Activated CD4-positive, alpha-beta T cell treated with anti-CD3 and anti-CD28 coated beads, Interleukin-2, amount 10 ng/mL, durations not matched to agents 7 days and 5 days (primary cell): ENCODE measurements around the gene NDRG4. TPM values are rescaled to one million over a fixed set of nuclear protein-coding genes. Genes with fewer than 3 reads are reported as not detected.

Experiments used
- CTCF ChIA-PET: fragments of 350-600 bp; sonication (Branson Sonifier 250); formaldehyde crosslinking; loops from one replicate; lab custom pipeline; 2021; ENCODE audit warnings: antibody characterized with exemption; lab: Charles Lee
- POLR2A ChIA-PET: fragments of 350-600 bp; sonication (Branson Sonifier 250); formaldehyde crosslinking; loops from one replicate; lab custom pipeline; 2021; ENCODE audit warnings: antibody characterized with exemption; lab: Charles Lee
- DNase-seq: peaks from one replicate; pipeline ENCODE4 v3.0.0-alpha.2; 2020
- H3K27ac Mint-ChIP-seq: one replicate; pipeline ENCODE4 v1.8.0; 2021; ENCODE audit warnings: mild to moderate bottlenecking, moderate library complexity, mixed read lengths
- H3K27me3 Mint-ChIP-seq: one replicate; pipeline ENCODE4 v1.8.0; 2021; ENCODE audit warnings: mixed read lengths
- H3K36me3 Mint-ChIP-seq: one replicate; pipeline ENCODE4 v1.8.0; 2021; ENCODE audit warnings: low read depth, mixed read lengths
- H3K4me1 Mint-ChIP-seq: one replicate; pipeline ENCODE4 v1.8.0; 2021; ENCODE audit warnings: mixed read lengths
- H3K4me3 Mint-ChIP-seq: one replicate; pipeline ENCODE4 v1.8.0; 2021; ENCODE audit warnings: mild to moderate bottlenecking, moderate library complexity, mixed read lengths
- H3K9me3 Mint-ChIP-seq: one replicate; pipeline ENCODE4 v1.8.0; 2021; ENCODE audit warnings: mixed read lengths
- total RNA-seq, 2 experiments: library from RNA; stranded (reverse); gene quantifications; one replicate each; pipeline ENCODE4 v1.2.3, GENCODE V29; 2021

NDRG4 gene
- total RNA-seq, 2 experiments from 2014 or later = 0.69 to 0.97 TPM

DNA sequence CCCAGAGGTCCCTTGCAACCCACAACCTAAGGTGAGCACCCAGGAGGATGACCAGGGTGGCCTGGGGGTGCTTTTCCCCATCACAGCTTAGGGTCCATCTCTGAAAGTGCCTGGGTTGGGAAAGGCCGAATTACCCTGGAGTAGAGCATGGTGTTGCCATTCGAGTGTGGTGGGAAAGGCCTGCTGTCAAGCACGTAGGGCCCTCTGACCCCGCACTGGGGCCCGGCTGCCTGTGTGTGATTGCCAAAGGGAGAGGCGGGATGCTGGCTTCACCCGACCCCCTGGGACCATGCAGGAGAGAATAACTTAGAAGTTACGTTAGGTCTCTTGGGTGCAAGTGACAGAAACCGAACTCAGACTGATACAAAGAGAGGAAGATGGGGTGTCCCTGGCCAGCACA lies 27.7 kb upstream of the NDRG4 start:
- Mint-ChIP-seq H3K4me3 (no peak overlapping the region), H3K9me3 (no peaks in the 10 kb centered on the region), H3K36me3 (no peaks in the 10 kb centered on the region), H3K27me3 (peaks cover 26% of the 10 kb centered on the region), H3K4me1 (no peaks in the 10 kb centered on the region), H3K27ac (no peak overlapping the region)
- ChIA-PET POLR2A (interaction anchor here (0.6 kb wide), 1 partner anchor 92 kb away, joined by 3 read pairs; no protein-coding TSS in a partner anchor), CTCF (interaction anchor here (2.9 kb wide), 1 partner anchor 15 kb away, joined by 9 read pairs; no protein-coding TSS in a partner anchor)
- DNase-seq = no peak

GRCh38 chr16:58472827-58473226 lies 27.1 kb upstream of the NDRG4 start:
- Mint-ChIP-seq H3K36me3 (no peaks in the 10 kb centered on the region), H3K4me1 (no peaks in the 10 kb centered on the region), H3K4me3 (no peak overlapping the region), H3K27ac (no peak overlapping the region), H3K27me3 (peaks cover 21% of the 10 kb centered on the region), H3K9me3 (no peaks in the 10 kb centered on the region)
- ChIA-PET CTCF (interaction anchor here (0.9 to 2.9 kb wide), 3 partner anchors 14 to 16 kb away, joined by 3 to 9 read pairs (median 3); no protein-coding TSS in a partner anchor), POLR2A (interaction anchor here (0.6 kb wide), 1 partner anchor 92 kb away, joined by 3 read pairs; no protein-coding TSS in a partner anchor)
- no peak for DNase-seq

DNA sequence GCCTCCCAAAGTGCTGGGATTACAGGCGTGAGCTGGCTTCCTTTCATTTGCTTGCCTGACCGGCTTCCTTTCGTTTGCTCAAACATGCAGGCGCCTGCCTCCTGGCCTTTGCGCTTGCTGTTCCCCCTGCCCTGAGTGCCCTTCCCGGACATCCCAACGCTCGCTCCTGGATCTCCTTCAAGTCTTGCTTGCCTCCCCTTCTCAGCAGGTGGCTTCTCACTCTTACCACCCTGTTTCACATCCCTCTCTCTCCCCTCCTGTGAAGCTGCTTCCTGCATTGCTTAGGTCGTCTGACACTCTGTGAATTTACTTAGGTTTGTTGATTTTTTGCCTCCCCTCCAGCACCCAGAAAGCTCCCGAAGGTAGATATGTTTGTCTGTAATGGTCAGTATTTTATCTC lies 25.6 kb upstream of the NDRG4 start:
- no peak for DNase-seq
- Mint-ChIP-seq H3K9me3 (no peaks in the 10 kb centered on the region), H3K27ac (no peak overlapping the region), H3K27me3 (peaks cover 18% of the 10 kb centered on the region), H3K36me3 (no peaks in the 10 kb centered on the region), H3K4me1 (no peaks in the 10 kb centered on the region), H3K4me3 (no peak overlapping the region)
- ChIA-PET CTCF (interaction anchor here (1.3 kb wide), 1 partner anchor 12 kb away, joined by 4 read pairs; no protein-coding TSS in a partner anchor), POLR2A (no interaction called here)

GRCh38 chr16:58475091-58475619 lies 24.8 kb upstream of the NDRG4 start:
- CTCF ChIA-PET = interaction anchor here (0.8 to 1.3 kb wide), 2 partner anchors 11 to 14 kb away, joined by 3 to 4 read pairs; no protein-coding TSS in a partner anchor
- no peaks in the 10 kb centered on the region for H3K9me3 Mint-ChIP-seq
- H3K36me3 Mint-ChIP-seq = no peaks in the 10 kb centered on the region
- H3K27me3 Mint-ChIP-seq = peaks cover 13% of the 10 kb centered on the region
- H3K4me3 Mint-ChIP-seq = no peak overlapping the region
- POLR2A ChIA-PET = no interaction called here
- no peak for DNase-seq
- H3K27ac Mint-ChIP-seq = no peak overlapping the region
- no peaks in the 10 kb centered on the region for H3K4me1 Mint-ChIP-seq

GRCh38 chr16:58476791-58477190 lies 23.2 kb upstream of the NDRG4 start:
- DNase-seq = no peak
- ChIA-PET POLR2A (no interaction called here), CTCF (interaction anchor here (1.0 kb wide), 1 partner anchor 11 kb away, joined by 4 read pairs; no protein-coding TSS in a partner anchor)
- Mint-ChIP-seq H3K27ac (no peak overlapping the region), H3K4me3 (no peak overlapping the region), H3K4me1 (no peaks in the 10 kb centered on the region), H3K9me3 (no peaks in the 10 kb centered on the region), H3K36me3 (no peaks in the 10 kb centered on the region), H3K27me3 (peaks cover 8% of the 10 kb centered on the region)

DNA sequence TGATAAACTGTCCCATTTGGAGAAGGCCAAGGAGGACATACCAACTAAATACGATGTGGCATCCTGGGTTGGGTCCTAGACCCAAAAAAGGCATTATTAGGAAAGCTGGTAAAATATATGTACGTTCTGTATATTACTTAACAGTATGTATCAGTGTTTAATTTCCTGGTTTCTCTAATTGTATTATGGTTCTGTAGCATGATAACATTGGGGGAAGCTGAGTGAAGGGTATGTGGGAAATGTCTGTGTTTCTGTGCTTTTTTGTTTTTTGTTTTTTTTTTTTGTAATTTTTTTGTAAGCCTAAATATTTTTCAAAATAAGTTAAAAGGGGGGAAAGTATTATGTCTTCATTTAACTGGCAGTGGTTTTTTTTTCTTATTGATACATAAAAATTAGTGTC lies 21.5 kb upstream of the NDRG4 start:
- no peaks in the 10 kb centered on the region for H3K4me1 Mint-ChIP-seq

DNA sequence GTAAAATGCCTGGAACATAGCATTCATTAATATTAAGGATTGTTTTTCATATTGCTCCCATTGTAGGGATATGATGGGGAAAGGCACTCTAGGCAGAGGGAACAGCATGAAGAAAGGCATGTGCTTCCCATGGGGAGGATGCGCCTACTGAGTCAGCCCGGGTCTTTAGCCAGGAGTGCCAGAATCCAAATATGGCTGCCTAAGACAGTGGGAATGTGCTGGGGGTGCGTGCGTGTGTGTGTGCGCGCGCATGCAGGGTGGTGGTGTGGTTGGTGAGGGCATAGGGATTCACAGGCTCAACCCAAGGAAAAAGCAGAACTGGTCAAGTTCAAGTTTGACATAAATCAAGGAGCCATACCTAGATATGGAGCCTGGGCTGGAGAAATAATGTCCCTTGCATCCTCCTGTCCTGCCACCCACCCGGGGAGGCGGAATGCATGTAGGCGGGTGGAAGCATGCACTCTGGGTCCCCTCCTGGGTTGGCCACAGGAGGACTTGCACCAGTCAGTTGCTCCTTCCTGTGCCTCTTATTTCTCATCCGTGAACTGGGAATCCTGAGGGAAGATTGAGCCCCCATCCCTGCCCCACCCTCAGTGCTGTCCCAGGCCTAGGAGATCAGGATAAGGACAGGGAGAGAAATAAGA lies 18.6 kb upstream of the NDRG4 start:
- Mint-ChIP-seq H3K27ac (no peak overlapping the region), H3K27me3 (no peaks in the 10 kb centered on the region), H3K4me1 (no peaks in the 10 kb centered on the region), H3K36me3 (no peaks in the 10 kb centered on the region), H3K9me3 (no peaks in the 10 kb centered on the region), H3K4me3 (no peak overlapping the region)
- ChIA-PET POLR2A (no interaction called here), CTCF (interaction anchor here (0.7 kb wide), 1 partner anchor 144 kb away, joined by 3 read pairs; no protein-coding TSS in a partner anchor)
- DNase-seq = no peak

More for the DNA sequence above, 21.5 kb upstream of the NDRG4 start:
- ChIA-PET POLR2A (no interaction called here), CTCF (interaction anchor here (0.7 kb wide), 1 partner anchor 1961 kb away, joined by 3 read pairs; no protein-coding TSS in a partner anchor)
- no peak overlapping the region for H3K27ac Mint-ChIP-seq
- no peaks in the 10 kb centered on the region for H3K36me3 Mint-ChIP-seq
- H3K27me3 Mint-ChIP-seq = peaks cover 8% of the 10 kb centered on the region
- H3K9me3 Mint-ChIP-seq = no peaks in the 10 kb centered on the region
- H3K4me3 Mint-ChIP-seq = no peak overlapping the region
- no peak for DNase-seq

GRCh38 chr16:58481931-58482330 lies 18.0 kb upstream of the NDRG4 start:
- Mint-ChIP-seq H3K4me3 (no peak overlapping the region), H3K36me3 (no peaks in the 10 kb centered on the region), H3K4me1 (no peaks in the 10 kb centered on the region), H3K27me3 (peaks cover 1% of the 10 kb centered on the region), H3K27ac (no peak overlapping the region), H3K9me3 (no peaks in the 10 kb centered on the region)
- ChIA-PET POLR2A (no interaction called here), CTCF (no interaction called here)
- DNase-seq = no peak

GRCh38 chr16:58485184-58485887 lies 14.6 kb upstream of the NDRG4 start:
- Mint-ChIP-seq H3K27me3 (peaks cover 1% of the 10 kb centered on the region), H3K36me3 (no peaks in the 10 kb centered on the region), H3K4me1 (peaks cover 3% of the 10 kb centered on the region), H3K4me3 (no peak overlapping the region), H3K9me3 (no peaks in the 10 kb centered on the region), H3K27ac (no peak overlapping the region)
- no peak for DNase-seq
- POLR2A ChIA-PET = no interaction called here
- CTCF ChIA-PET = interaction anchor here (0.6 to 3.0 kb wide), 4 partner anchors 11 to 148 kb away, joined by 3 to 19 read pairs (median 4); no protein-coding TSS in a partner anchor

DNA sequence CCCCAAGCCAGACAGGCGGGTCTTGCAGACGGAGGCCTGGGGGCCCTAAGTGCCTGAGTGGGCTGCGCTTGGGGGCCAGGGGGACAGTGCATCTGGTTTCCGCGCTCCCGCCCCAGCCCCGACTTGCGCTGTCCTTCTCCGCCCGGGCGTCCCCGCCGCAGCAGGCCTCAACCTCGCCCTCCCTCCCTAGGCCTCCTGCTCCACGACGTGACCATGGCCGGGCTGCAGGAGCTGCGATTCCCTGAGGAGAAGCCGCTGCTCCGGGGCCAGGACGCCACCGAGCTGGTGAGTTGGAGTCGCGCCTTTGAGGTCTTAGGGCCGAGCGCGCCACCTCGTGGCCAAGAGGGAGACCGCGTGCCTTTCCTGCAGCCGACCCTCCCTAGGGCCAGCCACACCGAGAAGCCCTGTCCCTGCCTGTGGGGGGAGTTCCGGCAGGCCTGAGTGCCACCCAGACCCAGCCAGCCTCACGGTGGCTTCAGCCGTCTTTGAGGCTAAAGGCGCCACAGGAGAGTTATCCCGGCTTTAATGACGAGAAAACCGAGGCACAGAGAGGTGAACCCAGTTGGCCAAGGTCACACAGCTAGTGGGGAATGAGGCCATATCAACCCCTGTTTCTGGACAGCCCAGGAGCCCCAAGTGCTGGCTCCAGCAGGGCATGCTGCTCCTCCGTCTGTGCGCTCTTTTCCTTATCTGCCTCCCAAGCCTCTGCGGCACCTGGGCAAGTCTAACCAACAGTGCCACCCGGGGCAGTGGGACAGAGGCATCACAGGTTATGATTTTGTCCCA lies 12.2 kb upstream of the NDRG4 start:
- Mint-ChIP-seq H3K36me3 (no peaks in the 10 kb centered on the region), H3K4me3 (no peak overlapping the region), H3K9me3 (no peaks in the 10 kb centered on the region), H3K27me3 (peaks cover 1% of the 10 kb centered on the region), H3K27ac (no peak overlapping the region), H3K4me1 (peaks cover 3% of the 10 kb centered on the region)
- ChIA-PET CTCF (interaction anchor here (0.6 to 2.5 kb wide), 11 partner anchors 11 to 1222 kb away, joined by 3 to 40 read pairs (median 4); no protein-coding TSS in a partner anchor), POLR2A (no interaction called here)
- DNase-seq = peak; percentile 74

GRCh38 chr16:58488531-58488930 lies 11.4 kb upstream of the NDRG4 start:
- Mint-ChIP-seq H3K36me3 (no peaks in the 10 kb centered on the region), H3K9me3 (no peaks in the 10 kb centered on the region), H3K4me1 (peaks cover 3% of the 10 kb centered on the region), H3K27me3 (peaks cover 1% of the 10 kb centered on the region), H3K27ac (no peak overlapping the region), H3K4me3 (no peak overlapping the region)
- CTCF ChIA-PET = interaction anchor here (0.6 to 2.5 kb wide), 7 partner anchors 13 to 164 kb away, joined by 3 to 40 read pairs (median 3); no protein-coding TSS in a partner anchor
- no peak for DNase-seq
- POLR2A ChIA-PET = no interaction called here

DNA sequence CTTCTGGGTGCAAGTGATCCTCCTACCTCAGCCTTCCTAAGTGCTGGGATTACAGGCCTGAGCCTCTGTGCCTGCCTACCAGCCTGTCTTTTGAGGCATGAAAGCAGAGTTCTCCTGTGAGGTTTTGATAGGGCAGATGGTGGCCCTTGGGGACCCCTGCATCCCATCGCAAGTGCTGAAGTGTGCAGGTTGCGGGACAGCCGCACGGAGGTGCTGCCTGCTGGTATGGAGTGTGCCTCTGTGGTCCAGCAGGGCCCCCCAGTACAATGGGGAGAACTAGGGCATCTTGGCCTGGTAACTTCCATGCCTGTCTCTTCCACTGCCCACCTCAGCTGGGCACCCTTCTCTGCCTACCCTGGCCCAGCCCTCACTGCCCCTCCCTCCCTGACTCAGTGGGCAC lies 9.9 kb upstream of the NDRG4 start:
- DNase-seq = no peak
- CTCF ChIA-PET = no interaction called here

More for the DNA sequence above, 9.9 kb upstream of the NDRG4 start:
- Mint-ChIP-seq H3K27ac (no peak overlapping the region), H3K4me3 (no peak overlapping the region), H3K27me3 (peaks cover 1% of the 10 kb centered on the region), H3K4me1 (peaks cover 6% of the 10 kb centered on the region), H3K36me3 (no peaks in the 10 kb centered on the region), H3K9me3 (no peaks in the 10 kb centered on the region)
- POLR2A ChIA-PET = no interaction called here
